Measurements from ENCODE around the gene GALNT18.

DNA sequence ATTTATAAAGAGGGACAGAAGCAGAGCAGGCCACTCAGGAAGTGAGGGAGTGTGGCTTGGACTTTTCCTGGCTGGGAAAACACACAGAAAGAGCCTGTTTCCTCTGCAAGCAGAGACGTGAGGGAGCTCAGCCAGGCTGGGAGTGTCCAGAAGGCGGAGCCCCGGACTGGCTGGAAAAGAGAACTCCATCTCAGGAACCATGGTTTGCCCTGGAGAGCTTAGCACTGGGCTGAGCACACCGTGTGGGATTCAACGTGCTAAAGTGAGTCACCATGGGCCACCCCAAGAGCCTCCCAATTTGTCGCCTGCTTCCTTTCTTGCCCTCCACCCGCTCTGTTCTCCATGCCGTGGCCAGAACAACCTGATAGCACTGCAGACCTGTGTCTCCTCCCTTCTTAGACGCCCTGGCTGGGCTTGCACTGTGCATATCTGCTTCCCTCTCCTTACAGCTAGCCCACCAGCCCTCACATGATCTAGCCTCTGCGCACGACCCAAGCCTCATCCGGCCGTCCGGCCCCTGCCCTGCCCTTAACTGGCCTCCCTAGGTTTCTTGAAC, 51.8 kb downstream of the GALNT18 start:
- TF ChIP-seq, protein P1, sequence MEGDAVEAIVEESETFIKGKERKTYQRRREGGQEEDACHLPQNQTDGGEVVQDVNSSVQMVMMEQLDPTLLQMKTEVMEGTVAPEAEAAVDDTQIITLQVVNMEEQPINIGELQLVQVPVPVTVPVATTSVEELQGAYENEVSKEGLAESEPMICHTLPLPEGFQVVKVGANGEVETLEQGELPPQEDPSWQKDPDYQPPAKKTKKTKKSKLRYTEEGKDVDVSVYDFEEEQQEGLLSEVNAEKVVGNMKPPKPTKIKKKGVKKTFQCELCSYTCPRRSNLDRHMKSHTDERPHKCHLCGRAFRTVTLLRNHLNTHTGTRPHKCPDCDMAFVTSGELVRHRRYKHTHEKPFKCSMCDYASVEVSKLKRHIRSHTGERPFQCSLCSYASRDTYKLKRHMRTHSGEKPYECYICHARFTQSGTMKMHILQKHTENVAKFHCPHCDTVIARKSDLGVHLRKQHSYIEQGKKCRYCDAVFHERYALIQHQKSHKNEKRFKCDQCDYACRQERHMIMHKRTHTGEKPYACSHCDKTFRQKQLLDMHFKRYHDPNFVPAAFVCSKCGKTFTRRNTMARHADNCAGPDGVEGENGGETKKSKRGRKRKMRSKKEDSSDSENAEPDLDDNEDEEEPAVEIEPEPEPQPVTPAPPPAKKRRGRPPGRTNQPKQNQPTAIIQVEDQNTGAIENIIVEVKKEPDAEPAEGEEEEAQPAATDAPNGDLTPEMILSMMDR (IDR thresholded peaks at IDR 0.05), result peak in 1 of 6 experiments; percentile 17
- no peak for TF ChIP-seq POLR2A (IDR thresholded peaks at IDR 0.05)
